ENCODE data around the gene GIPC2. TPM values are rescaled to one million over a fixed set of nuclear protein-coding genes. Genes with fewer than 3 reads are reported as not detected.

Gene GIPC2
- total and polyA plus RNA-seq, 2 experiments from 2014 or later, result 0.30 TPM; not detected in 1

GRCh38 chr1:78052685-78053405 is 7.1 kb downstream of the GIPC2 start:
- Histone ChIP-seq H3K36me3 (no peaks in the 10 kb centered on the region), H3K27ac (no peak overlapping the region), H3K4me3 (no peak overlapping the region), H3K4me1 (ENCODE audit: low read depth) (peaks cover 14% of the 10 kb centered on the region), H3K27me3 (peaks cover under 1% of the 10 kb centered on the region), H3K9me3 (ENCODE audit: low read depth) (no peaks in the 10 kb centered on the region)
- TF ChIP-seq CTCF (IDR thresholded peaks at IDR 0.05; ENCODE audit: low read depth, low read length), result no peak
- no peak for DNase-seq (ENCODE audit: low read depth in 1 of 2, low spot score in 1 of 2)

- Histone ChIP-seq H3K36me3 (no peaks in the 10 kb centered on the region), H3K4me3 (no peak overlapping the region), H3K27me3 (no peaks in the 10 kb centered on the region), H3K27ac (no peak overlapping the region), H3K9me3 (ENCODE audit: low read depth) (no peaks in the 10 kb centered on the region), H3K4me1 (ENCODE audit: low read depth) (peaks cover 11% of the 10 kb centered on the region)
- TF ChIP-seq CTCF (IDR thresholded peaks at IDR 0.05; ENCODE audit: low read depth, low read length), result no peak
- no peak for DNase-seq (ENCODE audit: low read depth in 1 of 2, low spot score in 1 of 2)
Measured at GRCh38 chr1:78053498-78053897, 7.7 kb downstream of the GIPC2 start.

GRCh38 chr1:78054559-78054958 is 8.8 kb downstream of the GIPC2 start:
- DNase-seq (ENCODE audit: low read depth in 1 of 2, low spot score in 1 of 2), result peak in 1 of 2 donors; percentile 21
- Histone ChIP-seq H3K4me1 (ENCODE audit: low read depth) (peaks cover 6% of the 10 kb centered on the region), H3K36me3 (no peaks in the 10 kb centered on the region), H3K9me3 (ENCODE audit: low read depth) (no peaks in the 10 kb centered on the region), H3K4me3 (no peak overlapping the region), H3K27me3 (no peaks in the 10 kb centered on the region), H3K27ac (no peak overlapping the region)
- TF ChIP-seq CTCF (IDR thresholded peaks at IDR 0.05; ENCODE audit: low read depth, low read length), result no peak

GRCh38 chr1:78054972-78055371 is 9.2 kb downstream of the GIPC2 start:
- Histone ChIP-seq H3K27ac (no peak overlapping the region), H3K27me3 (no peaks in the 10 kb centered on the region), H3K36me3 (no peaks in the 10 kb centered on the region), H3K9me3 (ENCODE audit: low read depth) (no peaks in the 10 kb centered on the region), H3K4me3 (no peak overlapping the region), H3K4me1 (ENCODE audit: low read depth) (peaks cover 6% of the 10 kb centered on the region)
- no peak for DNase-seq (ENCODE audit: low read depth in 1 of 2, low spot score in 1 of 2)
- no peak for TF ChIP-seq CTCF (IDR thresholded peaks at IDR 0.05; ENCODE audit: low read depth, low read length)

- H3K27ac ChIP-seq, result no peak overlapping the region
- no peaks in the 10 kb centered on the region for H3K9me3 ChIP-seq (ENCODE audit: low read depth)
- H3K4me1 ChIP-seq (ENCODE audit: low read depth), result peaks cover 6% of the 10 kb centered on the region
- no peaks in the 10 kb centered on the region for H3K36me3 ChIP-seq
- no peaks in the 10 kb centered on the region for H3K27me3 ChIP-seq
- H3K4me3 ChIP-seq, result no peak overlapping the region
- no peak for DNase-seq (ENCODE audit: low read depth in 1 of 2, low spot score in 1 of 2)
- no peak for TF ChIP-seq CTCF (IDR thresholded peaks at IDR 0.05; ENCODE audit: low read depth, low read length)
Measured at GRCh38 chr1:78055565-78056132, 9.9 kb downstream of the GIPC2 start.
